Measurements from ENCODE around the gene SBF2.

The SBF2 gene

DNA sequence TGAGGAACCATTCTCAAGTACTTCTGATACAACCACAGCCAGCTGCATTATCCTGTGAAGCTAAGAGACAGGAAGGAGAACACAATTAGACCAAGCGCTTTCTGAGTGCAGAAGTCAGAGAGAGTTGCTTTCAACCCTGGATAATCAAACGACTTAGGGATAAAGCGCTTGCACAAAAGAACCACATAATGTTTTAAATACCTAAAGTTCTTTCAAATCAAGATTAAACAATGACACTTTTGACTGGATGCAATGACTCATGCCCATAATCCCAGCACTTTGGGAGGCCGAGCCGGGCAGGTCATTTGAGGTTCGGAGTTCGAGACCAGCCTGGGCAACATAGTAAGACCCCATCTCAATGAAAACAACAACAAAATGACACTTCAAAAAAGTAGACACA, 485.1 kb downstream of the SBF2 start:
- Histone ChIP-seq H3K4me2 (ENCODE audit: low read depth, low read length, poor library complexity, severe bottlenecking) (no peak overlapping the region), H3K4me3 (ENCODE audit: insufficient read depth, low read length, poor library complexity, severe bottlenecking) (no peak overlapping the region), H3K36me3 (ENCODE audit: low read length) (no peaks in the 10 kb centered on the region; the same call in 1 of the 2 replicates), H4K20me1 (ENCODE audit: low read depth, low read length) (no peaks in the 10 kb centered on the region), H3F3A (ENCODE audit: insufficient read depth) (no peaks in the 10 kb centered on the region), H2AFZ (ENCODE audit: low read depth, low read length, severe bottlenecking) (no peak overlapping the region), H3K79me2 (ENCODE audit: insufficient read depth, low read length) (no peaks in the 10 kb centered on the region), H3K9me2 (replicated peaks; ENCODE audit: insufficient read depth, low read length) (no peaks in the 10 kb centered on the region), H3K9ac (ENCODE audit: low read length) (no peak overlapping the region), H3K9me3 (ENCODE audit: insufficient read depth, low read length) (no peaks in the 10 kb centered on the region), H3K27me3 (ENCODE audit: low read length) (no peaks in the 10 kb centered on the region), H3K27ac (ENCODE audit: low read depth, low read length) (no peak overlapping the region)
- TF ChIP-seq EZH2phosphoT487 (conservative IDR thresholded peaks at IDR 0.05; ENCODE audit: low read length), result no peak
- TF ChIP-seq, protein P1, sequence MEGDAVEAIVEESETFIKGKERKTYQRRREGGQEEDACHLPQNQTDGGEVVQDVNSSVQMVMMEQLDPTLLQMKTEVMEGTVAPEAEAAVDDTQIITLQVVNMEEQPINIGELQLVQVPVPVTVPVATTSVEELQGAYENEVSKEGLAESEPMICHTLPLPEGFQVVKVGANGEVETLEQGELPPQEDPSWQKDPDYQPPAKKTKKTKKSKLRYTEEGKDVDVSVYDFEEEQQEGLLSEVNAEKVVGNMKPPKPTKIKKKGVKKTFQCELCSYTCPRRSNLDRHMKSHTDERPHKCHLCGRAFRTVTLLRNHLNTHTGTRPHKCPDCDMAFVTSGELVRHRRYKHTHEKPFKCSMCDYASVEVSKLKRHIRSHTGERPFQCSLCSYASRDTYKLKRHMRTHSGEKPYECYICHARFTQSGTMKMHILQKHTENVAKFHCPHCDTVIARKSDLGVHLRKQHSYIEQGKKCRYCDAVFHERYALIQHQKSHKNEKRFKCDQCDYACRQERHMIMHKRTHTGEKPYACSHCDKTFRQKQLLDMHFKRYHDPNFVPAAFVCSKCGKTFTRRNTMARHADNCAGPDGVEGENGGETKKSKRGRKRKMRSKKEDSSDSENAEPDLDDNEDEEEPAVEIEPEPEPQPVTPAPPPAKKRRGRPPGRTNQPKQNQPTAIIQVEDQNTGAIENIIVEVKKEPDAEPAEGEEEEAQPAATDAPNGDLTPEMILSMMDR (IDR thresholded peaks at IDR 0.05; ENCODE audit: insufficient read depth, low read length, poor library complexity, severe bottlenecking), result no peak

DNA sequence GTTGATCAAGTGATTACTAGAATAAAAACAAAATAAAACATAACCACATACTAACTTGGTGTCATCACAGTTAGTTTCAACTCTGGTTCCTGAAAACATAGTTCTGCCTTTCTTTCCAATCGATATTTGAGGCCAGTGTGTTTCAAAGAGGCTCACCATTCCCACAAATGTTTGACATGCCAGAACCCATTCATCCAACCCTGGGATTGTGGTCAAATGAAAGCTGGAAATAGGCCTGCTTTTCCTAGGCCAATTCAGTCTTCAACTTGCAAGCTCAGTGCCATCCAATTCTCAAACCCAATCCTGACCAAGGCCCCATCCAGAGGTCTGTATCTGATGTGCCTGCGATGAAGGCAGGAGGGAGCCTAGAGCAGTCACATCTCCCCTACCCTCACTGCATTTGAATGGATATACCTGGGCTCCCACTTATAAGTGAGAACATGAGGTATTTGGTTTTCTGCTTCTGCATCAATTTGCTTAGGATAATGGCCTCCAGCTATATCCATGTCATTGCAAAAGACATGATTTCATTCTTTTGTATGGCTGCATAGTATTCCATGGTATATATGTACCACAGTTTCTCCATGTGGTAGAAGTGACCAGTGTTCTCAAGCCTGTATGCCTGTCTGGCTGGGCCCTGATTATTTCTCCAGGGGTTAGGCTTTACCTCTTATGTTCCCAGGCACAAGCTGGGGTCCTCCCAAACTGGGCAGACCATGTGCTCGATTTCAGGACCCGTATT, 486.9 kb downstream of the SBF2 start:
- H3K36me3 ChIP-seq (ENCODE audit: low read length), result no peaks in the 10 kb centered on the region; the same call in 1 of the 2 replicates
- no peaks in the 10 kb centered on the region for H4K20me1 ChIP-seq (ENCODE audit: low read depth, low read length)
- H3F3A ChIP-seq (ENCODE audit: insufficient read depth), result peaks cover 7% of the 10 kb centered on the region; the same call in 1 of the 2 replicates

DNA sequence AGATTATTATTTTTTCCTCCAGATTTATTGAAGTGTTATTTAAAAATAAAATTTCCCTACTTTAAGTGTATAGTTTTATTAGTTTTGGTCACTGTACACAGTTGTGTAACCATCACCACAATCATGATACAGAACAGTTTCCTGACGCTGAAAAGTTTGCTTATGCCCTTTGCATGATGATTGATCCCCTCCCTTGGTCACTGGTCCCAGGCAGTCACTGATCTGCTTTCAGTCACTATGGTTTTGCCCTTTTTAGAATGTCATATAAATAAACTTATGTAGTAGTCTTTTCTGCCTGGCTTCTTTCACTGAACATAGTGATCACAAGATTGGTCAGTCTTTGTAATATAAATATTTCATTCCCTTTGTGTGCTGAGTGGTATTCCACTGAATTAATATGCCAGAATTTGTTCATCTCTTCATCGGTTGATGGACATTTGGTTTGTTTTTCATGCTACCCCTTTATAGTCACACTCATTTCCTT, 489.6 kb downstream of the SBF2 start:
- TF ChIP-seq, protein P1 (IDR thresholded peaks at IDR 0.05; ENCODE audit: insufficient read depth, low read length, poor library complexity, severe bottlenecking), result no peak
- no peak for TF ChIP-seq EZH2phosphoT487 (conservative IDR thresholded peaks at IDR 0.05; ENCODE audit: low read length)
- H4K20me1 ChIP-seq (ENCODE audit: low read depth, low read length), result no peaks in the 10 kb centered on the region
- no peak overlapping the region for H3K27ac ChIP-seq (ENCODE audit: low read depth, low read length)
- no peak overlapping the region for H3K9ac ChIP-seq (ENCODE audit: low read length)
- H3K4me3 ChIP-seq (ENCODE audit: insufficient read depth, low read length, poor library complexity, severe bottlenecking), result no peak overlapping the region
- H3K36me3 ChIP-seq (ENCODE audit: low read length), result no peaks in the 10 kb centered on the region; the same call in 1 of the 2 replicates
- H3F3A ChIP-seq (ENCODE audit: insufficient read depth), result peaks cover 7% of the 10 kb centered on the region; the same call in 1 of the 2 replicates
- H3K9me2 ChIP-seq (replicated peaks; ENCODE audit: insufficient read depth, low read length), result no peaks in the 10 kb centered on the region
- no peaks in the 10 kb centered on the region for H3K9me3 ChIP-seq (ENCODE audit: insufficient read depth, low read length)
- no peaks in the 10 kb centered on the region for H3K27me3 ChIP-seq (ENCODE audit: low read length)
- no peak overlapping the region for H3K4me2 ChIP-seq (ENCODE audit: low read depth, low read length, poor library complexity, severe bottlenecking)
- H2AFZ ChIP-seq (ENCODE audit: low read depth, low read length, severe bottlenecking), result no peak overlapping the region
- no peaks in the 10 kb centered on the region for H3K79me2 ChIP-seq (ENCODE audit: insufficient read depth, low read length)

More for the DNA sequence above, 486.9 kb downstream of the SBF2 start:
- H3K9me3 ChIP-seq (ENCODE audit: insufficient read depth, low read length), result no peaks in the 10 kb centered on the region
- no peaks in the 10 kb centered on the region for H3K9me2 ChIP-seq (replicated peaks; ENCODE audit: insufficient read depth, low read length)
- H2AFZ ChIP-seq (ENCODE audit: low read depth, low read length, severe bottlenecking), result no peak overlapping the region
- H3K9ac ChIP-seq (ENCODE audit: low read length), result no peak overlapping the region
- H3K27me3 ChIP-seq (ENCODE audit: low read length), result no peaks in the 10 kb centered on the region
- no peak overlapping the region for H3K4me2 ChIP-seq (ENCODE audit: low read depth, low read length, poor library complexity, severe bottlenecking)
- H3K4me3 ChIP-seq (ENCODE audit: insufficient read depth, low read length, poor library complexity, severe bottlenecking), result no peak overlapping the region
- TF ChIP-seq EZH2phosphoT487 (conservative IDR thresholded peaks at IDR 0.05; ENCODE audit: low read length), result no peak
- TF ChIP-seq, protein P1 (IDR thresholded peaks at IDR 0.05; ENCODE audit: insufficient read depth, low read length, poor library complexity, severe bottlenecking), result no peak
- H3K79me2 ChIP-seq (ENCODE audit: insufficient read depth, low read length), result no peaks in the 10 kb centered on the region
- H3K27ac ChIP-seq (ENCODE audit: low read depth, low read length), result no peak overlapping the region

Data from SU-DHL-6 (cell line).